Astrocyte of the hippocampus (primary cell): ENCODE measurements around the gene FRYL.
"Not testable (repeated sequence)": the region's sequence is repeated elsewhere in the genome, so short reads cannot be mapped to it uniquely, and the experiment has no call there.

Experiments
- DNase-seq: peaks from one replicate; pipeline ENCODE4 v3.0.0; 2011; ENCODE audit warnings: low read depth, low spot score

FRYL gene

GRCh38 chr4:48746608-48747362 lies 33.3 kb downstream of the FRYL start:
- no peak for DNase-seq

- DNase-seq, result not testable (repeated sequence)
These were observed 34.9 kb downstream of the FRYL start for GRCh38 chr4:48745223-48745622.

- peak; percentile 19 for DNase-seq
These were observed 37.7 kb downstream of the FRYL start for GRCh38 chr4:48742412-48742811.

GRCh38 chr4:48739560-48740019 lies 40.5 kb downstream of the FRYL start:
- no peak for DNase-seq

GRCh38 chr4:48738856-48739255 lies 41.2 kb downstream of the FRYL start:
- no peak for DNase-seq

GRCh38 chr4:48728906-48729496 lies 51.1 kb downstream of the FRYL start:
- DNase-seq, result not testable (repeated sequence)

GRCh38 chr4:48727666-48728459 lies 52.2 kb downstream of the FRYL start:
- no peak for DNase-seq

GRCh38 chr4:48725414-48725813 lies 54.7 kb downstream of the FRYL start:
- no peak for DNase-seq

- DNase-seq, result no peak
These were observed 57.3 kb downstream of the FRYL start for GRCh38 chr4:48722509-48723446.

GRCh38 chr4:48720459-48720858 lies 59.6 kb downstream of the FRYL start:
- no peak for DNase-seq

- DNase-seq, result no peak
These were observed 61.1 kb downstream of the FRYL start for GRCh38 chr4:48718818-48719465.

GRCh38 chr4:48716285-48716684 lies 63.8 kb downstream of the FRYL start:
- not testable (repeated sequence) for DNase-seq

- DNase-seq, result no peak
These were observed 69.5 kb downstream of the FRYL start for GRCh38 chr4:48710446-48711209.

GRCh38 chr4:48709901-48710300 lies 70.2 kb downstream of the FRYL start:
- no peak for DNase-seq

GRCh38 chr4:48708610-48709009 lies 71.5 kb downstream of the FRYL start:
- DNase-seq, result no peak

- no peak for DNase-seq
These were observed 73.3 kb downstream of the FRYL start for GRCh38 chr4:48706736-48707135.

- no peak for DNase-seq
These were observed 74.5 kb downstream of the FRYL start for GRCh38 chr4:48705609-48706008.

- no peak for DNase-seq
These were observed 75.8 kb downstream of the FRYL start for GRCh38 chr4:48704091-48704802.

- DNase-seq, result peak; percentile 62
These were observed 80.6 kb downstream of the FRYL start for GRCh38 chr4:48699475-48699874.
